HCT116 (cell line): ENCODE results near the gene IL10. TPM values are rescaled to one million over a fixed set of nuclear protein-coding genes. Genes with fewer than 3 reads are reported as not detected.

Source experiments
- ATAC-seq: fragments of 200-7000 bp; cut with Tn5 transposase; 2 replicates; pipeline ENCODE4 v1.9.1; 2020; ENCODE audit warnings: mild to moderate bottlenecking, moderate library complexity
- BruUV-seq: library from RNA; stranded (reverse); fragments of 400-500 nt; replicated peaks from 2 replicates; lab custom pipeline; 2021; lab: Mats Ljungman, UMichigan
- CTCF ChIA-PET: fragments of 300-600 bp; sonication (Branson Sonifier 250); formaldehyde crosslinking; loops from one replicate; lab custom pipeline; 2021; ENCODE audit warnings: antibody characterized with exemption; lab: Charles Lee
- POLR2A ChIA-PET: fragments of 300-600, 350-600 bp; sonication (Branson Sonifier 250); formaldehyde crosslinking; loops from one replicate; lab custom pipeline; 2021; ENCODE audit warnings: antibody characterized with exemption; lab: Charles Lee
- RAD21 ChIA-PET, 2 experiments: fragments of 300-600 bp; sonication (Branson Sonifier 250); formaldehyde crosslinking; loops; one replicate each; lab custom pipeline; 2023; ENCODE audit warnings: low total read pairs in 2 of 2; ENCODE audit not compliant: uncharacterized antibody in 2 of 2, unreplicated experiment in 2 of 2, low non-redundant PET in 1 of 2; lab: Charles Lee
- DNase-seq: peaks from one replicate; pipeline ENCODE4 v3.0.0-alpha.2; 2010; ENCODE audit warnings: low read depth, low spot score
- H2AFZ ChIP-seq: fragments of 200-600 bp; shearing (Covaris generic), sonication (generic); 2 replicates; pipeline ENCODE4 v1.6.1; 2017; ENCODE audit warnings: low read depth, mixed run types, mixed read lengths, antibody characterized with exemption, low read length; ENCODE audit not compliant: poor library complexity, severe bottlenecking
- H3K27ac ChIP-seq: 2 replicates; pipeline ENCODE4 v1.5.1; 2012; ENCODE audit warnings: low read depth, low read length
- H3K27me3 ChIP-seq: fragments of 200-600 bp; sonication (generic); 2 replicates; pipeline ENCODE4 v1.6.1; 2016; ENCODE audit warnings: mixed run types, low read length, mixed read lengths; ENCODE audit not compliant: insufficient read depth
- H3K36me3 ChIP-seq, 2 experiments: fragments of 200-500 bp in 1 of 2; fragments of 200-600 bp in 1 of 2; sonication (Bioruptor generic) in 1 of 2; sonication (generic) in 1 of 2; 2 replicates each; pipeline versions ENCODE4 v1.5.1 to v1.6.1; 2014 to 2016; ENCODE audit warnings: low read length in 2 of 2, inconsistent platforms in 1 of 2, mixed read lengths in 1 of 2, mixed run types in 1 of 2; ENCODE audit not compliant: insufficient read depth in 2 of 2, control insufficient read depth in 1 of 2
- H3K4me1 ChIP-seq, 2 experiments: fragments of 200-600 bp in 1 of 2; sonication (generic) in 1 of 2; 2 replicates each; pipeline versions ENCODE4 v1.5.1 to v1.6.1; 2012 to 2017; ENCODE audit warnings: low read length in 2 of 2, inconsistent platforms in 1 of 2, mild to moderate bottlenecking in 1 of 2, mixed read lengths in 1 of 2, mixed run types in 1 of 2, moderate library complexity in 1 of 2; ENCODE audit not compliant: insufficient read depth in 2 of 2, control insufficient read depth in 1 of 2
- H3K4me2 ChIP-seq: fragments of 200-600 bp; sonication (generic); 2 replicates; pipeline ENCODE4 v1.6.1; 2017; ENCODE audit warnings: mixed run types, low read length, mixed read lengths
- H3K4me3 ChIP-seq, 2 experiments: fragments of 200-600 bp in 1 of 2; sonication (generic) in 1 of 2; replicated peaks in 1 of 2; 2 replicates each; pipeline ENCODE4 v1.5.1; 2011 to 2016; ENCODE audit warnings: low read length in 2 of 2, control low read depth in 1 of 2, low read depth in 1 of 2, mild to moderate bottlenecking in 1 of 2, mixed read lengths in 1 of 2, mixed run types in 1 of 2
- H3K79me2 ChIP-seq: fragments of 200-600 bp; sonication (generic); 2 replicates; pipeline ENCODE4 v1.6.1; 2017; ENCODE audit warnings: mild to moderate bottlenecking, mixed run types, low read length, moderate library complexity, mixed read lengths; ENCODE audit not compliant: insufficient read depth
- H3K9ac ChIP-seq: fragments of 200-600 bp; sonication (generic); 2 replicates; pipeline ENCODE4 v1.6.1; 2016; ENCODE audit warnings: low read length, mixed read lengths
- H3K9me2 ChIP-seq: fragments of 200-600 bp; sonication (generic), shearing (Covaris generic); 2 replicates; pipeline ENCODE4 v1.6.1; 2017; ENCODE audit warnings: mixed run types, mild to moderate bottlenecking, moderate library complexity; ENCODE audit not compliant: insufficient read depth
- H3K9me3 ChIP-seq, 2 experiments: fragments of 200-500 bp in 1 of 2; fragments of 200-600 bp in 1 of 2; sonication (Bioruptor generic) in 1 of 2; sonication (generic) in 1 of 2; 2 replicates each; pipeline ENCODE4 v1.6.1; 2014 to 2017; ENCODE audit warnings: low read length in 2 of 2, mixed read lengths in 2 of 2, inconsistent platforms in 1 of 2, low read depth in 1 of 2, mild to moderate bottlenecking in 1 of 2, mixed run types in 1 of 2, moderate library complexity in 1 of 2; ENCODE audit not compliant: control insufficient read depth in 1 of 2, insufficient read depth in 1 of 2
- H4K20me1 ChIP-seq: fragments of 200-600 bp; sonication (generic), shearing (Covaris generic); 2 replicates; pipeline ENCODE4 v1.6.1; 2017; ENCODE audit warnings: mixed run types, mild to moderate bottlenecking, moderate library complexity; ENCODE audit not compliant: insufficient read depth
- ATF3 ChIP-seq: IDR thresholded peaks from 2 replicates; pipeline ENCODE4 v1.6.1; 2012
- CBX3 ChIP-seq: IDR thresholded peaks from 2 replicates; pipeline ENCODE4 v1.6.1; 2012; ENCODE audit warnings: low read depth
- CEBPB ChIP-seq: IDR thresholded peaks from 2 replicates; pipeline ENCODE4 v1.6.1; 2012; ENCODE audit warnings: low read depth
- CTCF ChIP-seq, 3 experiments: fragments of 200-600 bp in 1 of 3; sonication (generic) in 1 of 3; IDR thresholded peaks in 2 of 3; conservative IDR thresholded peaks in 1 of 3; 2 replicates each; pipeline ENCODE4 v1.5.1; 2012 to 2017; ENCODE audit warnings: low read depth in 2 of 3, low read length in 2 of 3, antibody characterized with exemption in 1 of 3, borderline replicate concordance in 1 of 3, control low read depth in 1 of 3, mild to moderate bottlenecking in 1 of 3, mixed read lengths in 1 of 3, mixed run types in 1 of 3, moderate library complexity in 1 of 3; ENCODE audit not compliant: insufficient read depth in 1 of 3
- ELF1 ChIP-seq: IDR thresholded peaks from 2 replicates; pipeline ENCODE4 v1.6.1; 2012; ENCODE audit warnings: low read depth, borderline replicate concordance
- EZH2 ChIP-seq: fragments of 200-600 bp; sonication (generic); IDR thresholded peaks from 2 replicates; pipeline ENCODE4 v1.6.1; 2017; ENCODE audit warnings: antibody characterized with exemption, mixed run types
- EZH2phosphoT487 ChIP-seq: fragments of 200-600 bp; IDR thresholded peaks from 2 replicates; pipeline ENCODE4 v1.6.1; 2018; ENCODE audit warnings: antibody characterized with exemption, borderline replicate concordance
- FOSL1 ChIP-seq: IDR thresholded peaks from 2 replicates; pipeline ENCODE4 v1.6.1; 2012; ENCODE audit warnings: low read depth
- JUND ChIP-seq: IDR thresholded peaks from 2 replicates; pipeline ENCODE4 v1.6.1; 2012
- POLR2A ChIP-seq: IDR thresholded peaks from 2 replicates; pipeline ENCODE4 v1.7.0; 2011; ENCODE audit warnings: borderline replicate concordance; ENCODE audit not compliant: insufficient read depth, insufficient read length; ENCODE audit errors: extremely low read depth
- POLR2AphosphoS5 ChIP-seq: IDR thresholded peaks from 2 replicates; pipeline ENCODE4 v1.6.1; 2011; ENCODE audit warnings: mild to moderate bottlenecking, low read depth, low read length, moderate library complexity
- RAD21 ChIP-seq: IDR thresholded peaks from 2 replicates; pipeline ENCODE4 v1.6.1; 2012; ENCODE audit warnings: low read depth, mild to moderate bottlenecking
- SIN3A ChIP-seq: IDR thresholded peaks from 2 replicates; pipeline ENCODE4 v1.6.1; 2012; ENCODE audit warnings: low read depth
- SP1 ChIP-seq: IDR thresholded peaks from 2 replicates; pipeline ENCODE4 v1.6.1; 2012; ENCODE audit warnings: low read depth
- SRF ChIP-seq: IDR thresholded peaks from 2 replicates; pipeline ENCODE4 v1.6.1; 2012; ENCODE audit warnings: low read depth
- TCF7L2 ChIP-seq: IDR thresholded peaks from 2 replicates; pipeline ENCODE4 v1.7.0; 2011; ENCODE audit warnings: borderline replicate concordance, inconsistent platforms; ENCODE audit not compliant: insufficient read depth, insufficient read length; ENCODE audit errors: extremely low read depth
- YY1 ChIP-seq: IDR thresholded peaks from 2 replicates; pipeline ENCODE4 v1.6.1; 2011; ENCODE audit warnings: low read length, low read depth, moderate library complexity, mild to moderate bottlenecking; ENCODE audit not compliant: insufficient replicate concordance; ENCODE audit errors: extremely low read depth
- ZBTB33 ChIP-seq: IDR thresholded peaks from 2 replicates; pipeline ENCODE4 v1.6.1; 2011; ENCODE audit warnings: mild to moderate bottlenecking, low read length, moderate library complexity; ENCODE audit not compliant: insufficient replicate concordance; ENCODE audit errors: extremely low read depth
- ZFX ChIP-seq: fragments of 450-650 bp; IDR thresholded peaks from 2 replicates; pipeline ENCODE4 v1.6.1; 2017
- intact Hi-C: fragments of 100-400 bp; cut with micrococcal nuclease; formaldehyde crosslinking; loops from 2 replicates; pipeline ENCODE4 v1.10.0; 2022
- total RNA-seq: library from RNA; stranded (reverse); gene quantifications from one replicate; pipeline ENCODE4 v1.2.1, GENCODE V29; 2021; ENCODE audit not compliant: unreplicated experiment
- TF ChIP-seq, protein P1 (sequence below): IDR thresholded peaks from 2 replicates; pipeline ENCODE4 v1.6.1; 2012; ENCODE audit warnings: low read depth

IL10 gene
- total RNA-seq, 1 experiment from 2014 or later, result not detected

- intact Hi-C loops, result no loop called here
- POLR2A ChIA-PET, result no interaction called here
- no peak overlapping the region for H2AFZ ChIP-seq
- no peak overlapping the region for H3K27ac ChIP-seq
- H3K4me2 ChIP-seq, result no peak overlapping the region
- RAD21 ChIA-PET, result no interaction called here
- no peak overlapping the region for H3K9ac ChIP-seq
- H3K27me3 ChIP-seq, result peaks cover 12% of the 10 kb centered on the region
- no TSS peak for BruUV-seq
- H3K4me1 ChIP-seq, result no peaks in the 10 kb centered on the region
- H3K4me3 ChIP-seq, result no peak overlapping the region
- TF ChIP-seq EZH2phosphoT487, result no peak
- TF ChIP-seq CEBPB, result no peak
- TF ChIP-seq SP1, result no peak
- TF ChIP-seq CTCF (IDR thresholded peaks at IDR 0.05 in 2 of 3, conservative IDR thresholded peaks at IDR 0.05 in 1 of 3; ENCODE audit: borderline replicate concordance in 1 of 3, insufficient read depth in 1 of 3, low read depth in 2 of 3, low read length in 2 of 3), result no peak
- no peak for TF ChIP-seq YY1
- no peak for TF ChIP-seq ZFX
- TF ChIP-seq ATF3, result no peak
- TF ChIP-seq EZH2, result no peak
- TF ChIP-seq SRF, result no peak
- no peak for TF ChIP-seq POLR2AphosphoS5
- TF ChIP-seq ELF1, result no peak
- TF ChIP-seq RAD21, result no peak
- TF ChIP-seq POLR2A, result no peak
- TF ChIP-seq, protein P1, sequence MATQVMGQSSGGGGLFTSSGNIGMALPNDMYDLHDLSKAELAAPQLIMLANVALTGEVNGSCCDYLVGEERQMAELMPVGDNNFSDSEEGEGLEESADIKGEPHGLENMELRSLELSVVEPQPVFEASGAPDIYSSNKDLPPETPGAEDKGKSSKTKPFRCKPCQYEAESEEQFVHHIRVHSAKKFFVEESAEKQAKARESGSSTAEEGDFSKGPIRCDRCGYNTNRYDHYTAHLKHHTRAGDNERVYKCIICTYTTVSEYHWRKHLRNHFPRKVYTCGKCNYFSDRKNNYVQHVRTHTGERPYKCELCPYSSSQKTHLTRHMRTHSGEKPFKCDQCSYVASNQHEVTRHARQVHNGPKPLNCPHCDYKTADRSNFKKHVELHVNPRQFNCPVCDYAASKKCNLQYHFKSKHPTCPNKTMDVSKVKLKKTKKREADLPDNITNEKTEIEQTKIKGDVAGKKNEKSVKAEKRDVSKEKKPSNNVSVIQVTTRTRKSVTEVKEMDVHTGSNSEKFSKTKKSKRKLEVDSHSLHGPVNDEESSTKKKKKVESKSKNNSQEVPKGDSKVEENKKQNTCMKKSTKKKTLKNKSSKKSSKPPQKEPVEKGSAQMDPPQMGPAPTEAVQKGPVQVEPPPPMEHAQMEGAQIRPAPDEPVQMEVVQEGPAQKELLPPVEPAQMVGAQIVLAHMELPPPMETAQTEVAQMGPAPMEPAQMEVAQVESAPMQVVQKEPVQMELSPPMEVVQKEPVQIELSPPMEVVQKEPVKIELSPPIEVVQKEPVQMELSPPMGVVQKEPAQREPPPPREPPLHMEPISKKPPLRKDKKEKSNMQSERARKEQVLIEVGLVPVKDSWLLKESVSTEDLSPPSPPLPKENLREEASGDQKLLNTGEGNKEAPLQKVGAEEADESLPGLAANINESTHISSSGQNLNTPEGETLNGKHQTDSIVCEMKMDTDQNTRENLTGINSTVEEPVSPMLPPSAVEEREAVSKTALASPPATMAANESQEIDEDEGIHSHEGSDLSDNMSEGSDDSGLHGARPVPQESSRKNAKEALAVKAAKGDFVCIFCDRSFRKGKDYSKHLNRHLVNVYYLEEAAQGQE, result no peak
- TF ChIP-seq ZBTB33, result no peak
- TF ChIP-seq FOSL1, result no peak
- TF ChIP-seq CBX3, result no peak
- no peak for TF ChIP-seq TCF7L2
- TF ChIP-seq SIN3A, result no peak
- TF ChIP-seq JUND, result no peak
- CTCF ChIA-PET, result interaction anchor here (1.8 kb wide), 1 partner anchor 108 kb away, joined by 8 read pairs; no protein-coding TSS in a partner anchor
- H4K20me1 ChIP-seq, result no peaks in the 10 kb centered on the region
- no peaks in the 10 kb centered on the region for H3K79me2 ChIP-seq
- ATAC-seq (no peak), DNase-seq (no peak)
- no peaks in the 10 kb centered on the region for H3K36me3 ChIP-seq
- H3K9me3 ChIP-seq, result no peaks in the 10 kb centered on the region
- no peaks in the 10 kb centered on the region for H3K9me2 ChIP-seq
Measured at GRCh38 chr1:206804156-206804737, 32.0 kb upstream of the IL10 start.
